GM18867 (cell line): Measurements from ENCODE around the gene TMEM233.

Experiments
- ATAC-seq: cut with Tn5 transposase; IDR thresholded peaks from one replicate; pipeline ENCODE4 v1.9.1; 2021; ENCODE audit warnings: mild to moderate bottlenecking, moderate library complexity; ENCODE audit not compliant: unreplicated experiment

Gene TMEM233

GRCh38 chr12:119679081-119679480, 85.5 kb downstream of the TMEM233 start:
- no peak for ATAC-seq

GRCh38 chr12:119679490-119679889, 85.9 kb downstream of the TMEM233 start:
- no peak for ATAC-seq

- no peak for ATAC-seq
Observed at GRCh38 chr12:119681111-119681510, 87.5 kb downstream of the TMEM233 start.

GRCh38 chr12:119681728-119682638, 88.4 kb downstream of the TMEM233 start:
- ATAC-seq, result peak; percentile 55

GRCh38 chr12:119682639-119683252, 89.2 kb downstream of the TMEM233 start:
- ATAC-seq, result peak; percentile 55

- no peak for ATAC-seq
Observed at GRCh38 chr12:119683413-119683812, 89.8 kb downstream of the TMEM233 start.

- no peak for ATAC-seq
Observed at GRCh38 chr12:119683816-119684215, 90.2 kb downstream of the TMEM233 start.

GRCh38 chr12:119684711-119685369, 91.3 kb downstream of the TMEM233 start:
- no peak for ATAC-seq

- no peak for ATAC-seq
Observed at GRCh38 chr12:119685375-119685774, 91.8 kb downstream of the TMEM233 start.

GRCh38 chr12:119686355-119686754, 92.8 kb downstream of the TMEM233 start:
- ATAC-seq, result no peak

- no peak for ATAC-seq
Observed at GRCh38 chr12:119686776-119687175, 93.2 kb downstream of the TMEM233 start.

GRCh38 chr12:119687406-119687805, 93.8 kb downstream of the TMEM233 start:
- ATAC-seq, result no peak

- ATAC-seq, result no peak
Observed at GRCh38 chr12:119687879-119688278, 94.3 kb downstream of the TMEM233 start.

- no peak for ATAC-seq
Observed at GRCh38 chr12:119689935-119690500, 96.4 kb downstream of the TMEM233 start.

GRCh38 chr12:119691202-119691810, 97.7 kb downstream of the TMEM233 start:
- no peak for ATAC-seq

- ATAC-seq, result no peak
Observed at GRCh38 chr12:119692410-119692809, 98.8 kb downstream of the TMEM233 start.
